Measurements from ENCODE around the gene GPR137B.

GPR137B gene

GRCh38 chr1:236100799-236101198 lies 41.5 kb upstream of the GPR137B start:
- H3K9me3 ChIP-seq (ENCODE audit: control insufficient read depth, insufficient read depth, low read depth, low read length) = no peaks in the 10 kb centered on the region
- CTCF ChIA-PET = interaction anchor here (0.7 to 1.1 kb wide), 2 partner anchors 52 to 231 kb away, joined by 4 read pairs; no protein-coding TSS in a partner anchor
- no peaks in the 10 kb centered on the region for H3K36me3 ChIP-seq (ENCODE audit: control insufficient read depth in 2 of 2, insufficient read depth in 1 of 2, low read length in 2 of 2)
- TF ChIP-seq ZNF677 (tag by site-specific recombination; IDR thresholded peaks at IDR 0.05) (no peak), ZNF558 (tag by site-specific recombination; IDR thresholded peaks at IDR 0.05) (no peak)
- H3K4me1 ChIP-seq (ENCODE audit: control insufficient read depth, insufficient read depth, low read length) = no peaks in the 10 kb centered on the region
- H3K27ac ChIP-seq (ENCODE audit: extremely low read depth, low read depth, low read length) = no peak overlapping the region
- POLR2A ChIA-PET = no interaction called here
- H3K4me3 ChIP-seq (ENCODE audit: low read depth, low read length) = no peak overlapping the region

DNA sequence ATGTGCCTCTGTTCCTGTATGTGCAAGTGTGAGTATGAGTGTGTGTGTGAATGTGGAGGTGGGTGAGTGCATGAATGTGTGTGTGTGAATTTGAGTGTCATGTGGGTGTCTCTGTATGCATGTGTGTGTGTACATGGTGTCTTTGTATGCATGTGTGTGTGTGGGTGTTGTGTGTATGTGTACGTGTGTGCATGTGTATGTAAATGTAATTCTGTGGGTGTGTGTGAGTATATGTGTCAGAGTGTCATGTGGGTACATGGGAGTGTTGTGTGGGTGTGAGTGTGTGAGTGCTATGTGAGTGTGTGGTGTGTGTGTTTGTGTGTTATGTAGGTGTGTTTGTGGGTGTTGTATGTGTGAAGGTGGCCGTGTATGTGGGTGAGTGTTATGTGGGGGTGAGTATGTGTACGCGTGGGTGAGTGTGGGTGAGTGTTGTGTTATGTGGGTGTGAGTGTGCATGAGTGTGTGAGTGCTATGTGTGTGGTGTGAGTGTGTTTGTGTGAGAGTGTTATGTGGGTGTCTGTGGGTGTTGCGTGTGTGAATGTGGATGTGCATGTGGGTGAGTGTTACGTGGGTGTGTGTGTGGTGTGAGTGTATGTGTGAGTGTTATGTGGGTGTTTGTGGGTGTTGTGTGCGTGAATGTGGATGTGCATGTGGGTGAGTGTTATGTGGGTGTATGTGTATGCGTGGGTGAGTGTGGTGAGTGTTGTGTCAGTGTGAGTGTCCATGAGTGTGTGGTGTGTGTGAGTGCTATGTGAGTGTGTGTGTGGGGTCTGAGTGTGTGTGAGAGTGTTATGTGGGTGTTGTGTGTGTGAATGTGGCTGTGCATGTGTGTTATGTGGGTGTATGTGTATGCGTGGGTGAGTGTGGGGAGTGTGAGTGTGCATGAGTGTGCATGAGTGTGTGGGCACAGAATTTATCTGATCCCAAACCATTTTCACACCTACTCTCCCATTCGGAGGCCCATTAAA lies 40.8 kb upstream of the GPR137B start:
- Histone ChIP-seq H3K4me1 (ENCODE audit: control insufficient read depth, insufficient read depth, low read length) (no peaks in the 10 kb centered on the region), H3K27ac (ENCODE audit: extremely low read depth, low read depth, low read length) (no peak overlapping the region), H3K4me3 (ENCODE audit: low read depth, low read length) (no peak overlapping the region), H3K36me3 (ENCODE audit: control insufficient read depth in 2 of 2, insufficient read depth in 1 of 2, low read length in 2 of 2) (no peaks in the 10 kb centered on the region), H3K9me3 (ENCODE audit: control insufficient read depth, insufficient read depth, low read depth, low read length) (no peaks in the 10 kb centered on the region)
- CTCF ChIA-PET = no interaction called here
- POLR2A ChIA-PET = no interaction called here
- TF ChIP-seq ZNF473 (tag by site-specific recombination; IDR thresholded peaks at IDR 0.05) = peak; percentile 91; the same call in 1 of the 2 replicates
- TF ChIP-seq ZNF510 (tag by site-specific recombination; IDR thresholded peaks at IDR 0.05; ENCODE audit: insufficient replicate concordance) = no peak
- no peak for TF ChIP-seq ZFP37 (tag by site-specific recombination; IDR thresholded peaks at IDR 0.05)
- no peak for TF ChIP-seq ZNF335 (tag by site-specific recombination; conservative IDR thresholded peaks at IDR 0.05)
- TF ChIP-seq ZNF2 (tag by site-specific recombination; IDR thresholded peaks at IDR 0.05) = no peak
- no peak; the same call in 1 of the 2 replicates for TF ChIP-seq AEBP2 (tag by site-specific recombination; IDR thresholded peaks at IDR 0.05; ENCODE audit: borderline replicate concordance)
- TF ChIP-seq ZNF658 (tag by site-specific recombination; IDR thresholded peaks at IDR 0.05) = peak; percentile 70; the same call in 1 of the 2 replicates
- no peak for TF ChIP-seq ZNF302 (tag by site-specific recombination; IDR thresholded peaks at IDR 0.05; ENCODE audit: low read depth)
- TF ChIP-seq, protein P1, sequence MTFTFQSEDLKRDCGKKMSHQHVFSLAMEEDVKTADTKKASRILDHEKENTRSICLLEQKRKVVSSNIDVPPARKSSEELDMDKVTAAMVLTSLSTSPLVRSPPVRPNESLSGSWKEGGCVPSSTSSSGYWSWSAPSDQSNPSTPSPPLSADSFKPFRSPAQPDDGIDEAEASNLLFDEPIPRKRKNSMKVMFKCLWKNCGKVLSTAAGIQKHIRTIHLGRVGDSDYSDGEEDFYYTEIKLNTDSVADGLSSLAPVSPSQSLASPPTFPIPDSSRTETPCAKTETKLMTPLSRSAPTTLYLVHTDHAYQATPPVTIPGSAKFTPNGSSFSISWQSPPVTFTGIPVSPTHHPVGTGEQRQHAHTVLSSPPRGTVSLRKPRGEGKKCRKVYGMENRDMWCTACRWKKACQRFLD (tag by site-specific recombination; IDR thresholded peaks at IDR 0.05) = peak; percentile 83; the same call in 1 of the 2 replicates
- TF ChIP-seq ZNF776 (tag by site-specific recombination; IDR thresholded peaks at IDR 0.05; ENCODE audit: borderline replicate concordance) = peak; percentile 69
- no peak for TF ChIP-seq ZNF623 (tag by site-specific recombination; IDR thresholded peaks at IDR 0.05)
- TF ChIP-seq ZNF747 (tag by site-specific recombination; IDR thresholded peaks at IDR 0.05) = peak; percentile 76; the same call in 1 of the 2 replicates
- no peak for TF ChIP-seq SCRT1 (tag by site-specific recombination; IDR thresholded peaks at IDR 0.05; ENCODE audit: borderline replicate concordance)
- no peak for TF ChIP-seq BCL11B (tag by site-specific recombination; IDR thresholded peaks at IDR 0.05; ENCODE audit: low read depth)
- no peak for TF ChIP-seq HOXC10 (CRISPR knock-in tag; IDR thresholded peaks at IDR 0.05)
- no peak for TF ChIP-seq MEIS1 (CRISPR knock-in tag; IDR thresholded peaks at IDR 0.05; ENCODE audit: borderline replicate concordance)
- TF ChIP-seq SP7 (tag by site-specific recombination; IDR thresholded peaks at IDR 0.05) = no peak
- TF ChIP-seq ZNF544 (tag by site-specific recombination; IDR thresholded peaks at IDR 0.05) = 0 out of 2 replicates have a peak, but pooled peaks have one; percentile 44
- no peak for TF ChIP-seq ZNF843 (tag by site-specific recombination; IDR thresholded peaks at IDR 0.05)
- peak; percentile 94; the same call in 1 of the 2 replicates for TF ChIP-seq ZNF280C (tag by site-specific recombination; IDR thresholded peaks at IDR 0.05)
- TF ChIP-seq ZFHX2 (tag by site-specific recombination; conservative IDR thresholded peaks at IDR 0.05) = peak; percentile 100
- TF ChIP-seq ZNF654 (tag by site-specific recombination; IDR thresholded peaks at IDR 0.05; ENCODE audit: low read depth) = no peak
- peak; percentile 48; the same call in 1 of the 2 replicates for TF ChIP-seq YY2 (tag by site-specific recombination; IDR thresholded peaks at IDR 0.05)
- TF ChIP-seq ZNF391 (tag by site-specific recombination; IDR thresholded peaks at IDR 0.05; ENCODE audit: borderline replicate concordance, low read depth) = no peak
- TF ChIP-seq SETDB1 (IDR thresholded peaks at IDR 0.05; ENCODE audit: insufficient read length, low read length) = no peak
- no peak for TF ChIP-seq ZNF530 (tag by site-specific recombination; IDR thresholded peaks at IDR 0.05; ENCODE audit: low read depth)
- no peak for TF ChIP-seq REPIN1 (tag by site-specific recombination; IDR thresholded peaks at IDR 0.05; ENCODE audit: low read depth)
- TF ChIP-seq ZNF266 (tag by site-specific recombination; IDR thresholded peaks at IDR 0.05; ENCODE audit: low read depth) = peak; percentile 69; the same call in 1 of the 2 replicates
- peak; percentile 87 for TF ChIP-seq ZNF311 (tag by site-specific recombination; IDR thresholded peaks at IDR 0.05; ENCODE audit: borderline replicate concordance)
